GM23338 (cell line): ENCODE measurements around the gene SPSB4. TPM values are rescaled to one million over a fixed set of nuclear protein-coding genes. Genes with fewer than 3 reads are reported as not detected.

ENCODE experiments used
- ATAC-seq: fragments of 200-7000 bp; cut with Tn5 transposase; 3 replicates; pipeline ENCODE4 v1.9.1; 2020
- DNase-seq: peaks from one replicate; pipeline ENCODE4 v3.0.0-alpha.2; 2015; ENCODE audit warnings: low spot score
- H2AFZ ChIP-seq: fragments of 200-600 bp; sonication (generic); 2 replicates; pipeline ENCODE4 v1.8.0; 2016; ENCODE audit warnings: antibody characterized with exemption, mild to moderate bottlenecking, moderate library complexity
- H3F3A ChIP-seq: fragments of 200-600 bp; sonication (generic); replicated peaks from 2 replicates; pipeline ENCODE4 v1.8.0; 2017; ENCODE audit warnings: antibody characterized with exemption, mixed run types, low read depth
- H3K27ac ChIP-seq: fragments of 200-600 bp; sonication (generic); 2 replicates; pipeline ENCODE4 v1.6.1; 2016; ENCODE audit warnings: low read depth
- H3K27me3 ChIP-seq: fragments of 200-600 bp; sonication (generic); 2 replicates; pipeline ENCODE4 v1.8.0; 2016; ENCODE audit warnings: mild to moderate bottlenecking, mixed run types, moderate library complexity; ENCODE audit not compliant: insufficient read depth
- H3K36me3 ChIP-seq: fragments of 200-600 bp; sonication (generic); 2 replicates; pipeline ENCODE4 v1.8.0; 2016; ENCODE audit warnings: mild to moderate bottlenecking; ENCODE audit not compliant: insufficient read depth
- H3K4me1 ChIP-seq: fragments of 200-600 bp; sonication (generic); 2 replicates; pipeline ENCODE4 v1.8.0; 2016; ENCODE audit warnings: mild to moderate bottlenecking, moderate library complexity; ENCODE audit not compliant: insufficient read depth
- H3K4me2 ChIP-seq: fragments of 200-600 bp; sonication (generic); 2 replicates; pipeline ENCODE4 v1.7.1; 2017; ENCODE audit warnings: mixed run types
- H3K4me3 ChIP-seq: fragments of 200-600 bp; sonication (generic); 2 replicates; pipeline ENCODE4 v1.6.1; 2016; ENCODE audit warnings: mixed run types
- H3K79me2 ChIP-seq: fragments of 200-600 bp; sonication (generic); replicated peaks from 2 replicates; pipeline ENCODE4 v1.8.0; 2017; ENCODE audit warnings: mild to moderate bottlenecking; ENCODE audit not compliant: insufficient read depth
- H3K9me2 ChIP-seq: fragments of 200-600 bp; sonication (generic); 2 replicates; pipeline ENCODE4 v1.8.0; 2017; ENCODE audit not compliant: insufficient read depth
- H4K20me1 ChIP-seq: fragments of 200-600 bp; sonication (generic); replicated peaks from 2 replicates; pipeline ENCODE4 v1.8.0; 2017; ENCODE audit warnings: mild to moderate bottlenecking; ENCODE audit not compliant: insufficient read depth
- H3K27ac Mint-ChIP-seq: 2 replicates; pipeline ENCODE4 v1.8.0; 2020; ENCODE audit warnings: inconsistent platforms, mild to moderate bottlenecking, moderate library complexity, mixed read lengths
- H3K27me3 Mint-ChIP-seq: 3 replicates; pipeline ENCODE4 v1.8.0; 2022; ENCODE audit warnings: low read depth, mild to moderate bottlenecking, moderate library complexity, mixed read lengths, inconsistent platforms; ENCODE audit not compliant: insufficient read depth, poor library complexity
- H3K36me3 Mint-ChIP-seq: 3 replicates; pipeline ENCODE4 v1.8.0; 2021; ENCODE audit warnings: low read depth, mild to moderate bottlenecking, inconsistent platforms, moderate library complexity, mixed read lengths
- H3K4me1 Mint-ChIP-seq: 3 replicates; pipeline ENCODE4 v1.8.0; 2020; ENCODE audit warnings: mild to moderate bottlenecking, inconsistent platforms, mixed read lengths
- H3K4me3 Mint-ChIP-seq: 3 replicates; pipeline ENCODE4 v1.8.0; 2021; ENCODE audit warnings: moderate library complexity, mild to moderate bottlenecking, inconsistent platforms, mixed read lengths
- H3K9me3 Mint-ChIP-seq: 3 replicates; pipeline ENCODE4 v1.8.0; 2020; ENCODE audit warnings: moderate library complexity, mild to moderate bottlenecking, inconsistent platforms, mixed read lengths
- polyA plus RNA-seq: library from polyadenylated mRNA; unstranded; fragments of >200 nt; fragmentation: Nextera tagmentation; extraction: Ambion mirVana; gene quantifications from 2 replicates; pipeline ENCODE4 v1.2.1, GENCODE V29; 2016
- total RNA-seq: library from RNA; depleted of rRNA; stranded (reverse); fragments of >200 nt; shearing (Covaris generic); gene quantifications from 2 replicates; pipeline ENCODE4 v1.2.3, GENCODE V29; 2014
- TF ChIP-seq, protein P1 (sequence below): IDR thresholded peaks from one replicate; pipeline ENCODE4 v1.6.1; 2018; ENCODE audit warnings: antibody characterized with exemption; ENCODE audit not compliant: unreplicated experiment
- TF ChIP-seq, protein P2 (sequence below): IDR thresholded peaks from 2 replicates; pipeline ENCODE4 v1.6.1; 2016; ENCODE audit warnings: antibody characterized with exemption

SPSB4 gene
- total and polyA plus RNA-seq, 2 experiments from 2014 or later, result 6.7 to 25.9 TPM

DNA sequence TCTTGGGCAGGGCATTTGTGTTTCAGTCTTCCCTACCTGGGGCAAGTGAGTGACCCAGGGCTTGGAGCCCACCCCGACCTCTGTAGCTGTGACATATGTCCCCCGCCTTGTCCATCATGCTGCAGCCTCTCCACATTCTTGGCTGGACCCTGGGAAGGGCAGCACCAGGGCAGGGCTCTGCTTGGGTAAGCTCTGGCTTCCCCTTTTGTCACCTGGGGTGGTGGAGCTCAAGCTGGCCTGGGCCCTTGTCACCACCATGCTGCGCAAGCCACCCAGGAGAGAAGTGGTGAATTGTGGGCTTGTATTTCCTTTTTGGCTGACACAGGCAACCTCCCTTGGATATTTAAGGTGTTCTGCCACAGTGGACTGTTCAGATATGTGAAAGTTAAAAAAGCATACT lies 29.3 kb downstream of the SPSB4 start:
- H3K4me1 ChIP-seq, result peaks cover 55% of the 10 kb centered on the region

GRCh38 chr3:141081141-141081795 lies 30.1 kb downstream of the SPSB4 start:
- Histone ChIP-seq H3K27ac (no peak overlapping the region), H3K79me2 (peaks cover 15% of the 10 kb centered on the region), H3K4me3 (peak overlapping the region; percentile 34; the same call in 1 of the 2 replicates), H3K27me3 (no peaks in the 10 kb centered on the region), H3K36me3 (no peaks in the 10 kb centered on the region), H3K9me2 (no peaks in the 10 kb centered on the region), H4K20me1 (no peaks in the 10 kb centered on the region), H2AFZ (no peak overlapping the region), H3K4me2 (peak overlapping the region; percentile 72), H3K4me1 (peaks cover 47% of the 10 kb centered on the region), H3F3A (0 out of 2 replicates have a peak, but pooled peaks cover 2% of the 10 kb centered on the region)
- Mint-ChIP-seq H3K4me1 (peaks cover 87% of the 10 kb centered on the region), H3K27me3 (peaks cover 9% of the 10 kb centered on the region), H3K9me3 (no peaks in the 10 kb centered on the region), H3K4me3 (0 out of 3 replicates have a peak overlapping the region, but pooled peaks have one; percentile 4), H3K27ac (no peak overlapping the region), H3K36me3 (peaks cover under 1% of the 10 kb centered on the region; the same call in 1 of the 3 replicates)
- DNase-seq (peak; percentile 85), ATAC-seq (peak; percentile 80)
- TF ChIP-seq, protein P1, sequence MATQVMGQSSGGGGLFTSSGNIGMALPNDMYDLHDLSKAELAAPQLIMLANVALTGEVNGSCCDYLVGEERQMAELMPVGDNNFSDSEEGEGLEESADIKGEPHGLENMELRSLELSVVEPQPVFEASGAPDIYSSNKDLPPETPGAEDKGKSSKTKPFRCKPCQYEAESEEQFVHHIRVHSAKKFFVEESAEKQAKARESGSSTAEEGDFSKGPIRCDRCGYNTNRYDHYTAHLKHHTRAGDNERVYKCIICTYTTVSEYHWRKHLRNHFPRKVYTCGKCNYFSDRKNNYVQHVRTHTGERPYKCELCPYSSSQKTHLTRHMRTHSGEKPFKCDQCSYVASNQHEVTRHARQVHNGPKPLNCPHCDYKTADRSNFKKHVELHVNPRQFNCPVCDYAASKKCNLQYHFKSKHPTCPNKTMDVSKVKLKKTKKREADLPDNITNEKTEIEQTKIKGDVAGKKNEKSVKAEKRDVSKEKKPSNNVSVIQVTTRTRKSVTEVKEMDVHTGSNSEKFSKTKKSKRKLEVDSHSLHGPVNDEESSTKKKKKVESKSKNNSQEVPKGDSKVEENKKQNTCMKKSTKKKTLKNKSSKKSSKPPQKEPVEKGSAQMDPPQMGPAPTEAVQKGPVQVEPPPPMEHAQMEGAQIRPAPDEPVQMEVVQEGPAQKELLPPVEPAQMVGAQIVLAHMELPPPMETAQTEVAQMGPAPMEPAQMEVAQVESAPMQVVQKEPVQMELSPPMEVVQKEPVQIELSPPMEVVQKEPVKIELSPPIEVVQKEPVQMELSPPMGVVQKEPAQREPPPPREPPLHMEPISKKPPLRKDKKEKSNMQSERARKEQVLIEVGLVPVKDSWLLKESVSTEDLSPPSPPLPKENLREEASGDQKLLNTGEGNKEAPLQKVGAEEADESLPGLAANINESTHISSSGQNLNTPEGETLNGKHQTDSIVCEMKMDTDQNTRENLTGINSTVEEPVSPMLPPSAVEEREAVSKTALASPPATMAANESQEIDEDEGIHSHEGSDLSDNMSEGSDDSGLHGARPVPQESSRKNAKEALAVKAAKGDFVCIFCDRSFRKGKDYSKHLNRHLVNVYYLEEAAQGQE, result no peak
- TF ChIP-seq, protein P2, sequence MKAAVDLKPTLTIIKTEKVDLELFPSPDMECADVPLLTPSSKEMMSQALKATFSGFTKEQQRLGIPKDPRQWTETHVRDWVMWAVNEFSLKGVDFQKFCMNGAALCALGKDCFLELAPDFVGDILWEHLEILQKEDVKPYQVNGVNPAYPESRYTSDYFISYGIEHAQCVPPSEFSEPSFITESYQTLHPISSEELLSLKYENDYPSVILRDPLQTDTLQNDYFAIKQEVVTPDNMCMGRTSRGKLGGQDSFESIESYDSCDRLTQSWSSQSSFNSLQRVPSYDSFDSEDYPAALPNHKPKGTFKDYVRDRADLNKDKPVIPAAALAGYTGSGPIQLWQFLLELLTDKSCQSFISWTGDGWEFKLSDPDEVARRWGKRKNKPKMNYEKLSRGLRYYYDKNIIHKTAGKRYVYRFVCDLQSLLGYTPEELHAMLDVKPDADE, result 0 out of 2 replicates have a peak, but pooled peaks have one; percentile 10

More for the DNA sequence above, 29.3 kb downstream of the SPSB4 start:
- ATAC-seq (no peak), DNase-seq (no peak)
- Histone ChIP-seq H4K20me1 (no peaks in the 10 kb centered on the region), H3K4me3 (no peak overlapping the region), H3K27me3 (no peaks in the 10 kb centered on the region), H2AFZ (no peak overlapping the region), H3K36me3 (no peaks in the 10 kb centered on the region), H3K9me2 (no peaks in the 10 kb centered on the region), H3K27ac (no peak overlapping the region), H3F3A (0 out of 2 replicates have a peak, but pooled peaks cover 2% of the 10 kb centered on the region), H3K79me2 (peaks cover 15% of the 10 kb centered on the region), H3K4me2 (no peak overlapping the region)
- H3K4me1 Mint-ChIP-seq, result peaks cover 86% of the 10 kb centered on the region
- no peak overlapping the region for H3K27ac Mint-ChIP-seq
- H3K9me3 Mint-ChIP-seq, result no peaks in the 10 kb centered on the region
- TF ChIP-seq, protein P2, result no peak
- no peak overlapping the region; the same call in 2 of the 3 replicates for H3K4me3 Mint-ChIP-seq
- H3K27me3 Mint-ChIP-seq, result peaks cover 11% of the 10 kb centered on the region
- peaks cover 4% of the 10 kb centered on the region; the same call in 2 of the 3 replicates for H3K36me3 Mint-ChIP-seq
